ENCODE data around the gene UCHL1.
"Not testable (repeated sequence)": the region's sequence is repeated elsewhere in the genome, so short reads cannot be mapped to it uniquely, and the experiment has no call there.

UCHL1 gene

GRCh38 chr4:41294445-41295062 is 37.8 kb downstream of the UCHL1 start:
- no peak for DNase-seq

- DNase-seq = no peak
Observed at GRCh38 chr4:41296995-41297394, 40.3 kb downstream of the UCHL1 start.

- DNase-seq = no peak
Observed at GRCh38 chr4:41297832-41298231, 41.1 kb downstream of the UCHL1 start.

GRCh38 chr4:41299486-41299885 is 42.8 kb downstream of the UCHL1 start:
- DNase-seq = no peak

- DNase-seq = no peak
Observed at GRCh38 chr4:41301137-41301536, 44.4 kb downstream of the UCHL1 start.

GRCh38 chr4:41303372-41304118 is 46.8 kb downstream of the UCHL1 start:
- DNase-seq = no peak

- DNase-seq = no peak
Observed at GRCh38 chr4:41304221-41304620, 47.5 kb downstream of the UCHL1 start.

- DNase-seq = no peak
Observed at GRCh38 chr4:41305476-41305875, 48.7 kb downstream of the UCHL1 start.

- DNase-seq = no peak
Observed at GRCh38 chr4:41307638-41308037, 50.9 kb downstream of the UCHL1 start.

GRCh38 chr4:41308398-41308797 is 51.7 kb downstream of the UCHL1 start:
- no peak for DNase-seq

GRCh38 chr4:41315426-41315825 is 58.7 kb downstream of the UCHL1 start:
- not testable (repeated sequence) for DNase-seq

GRCh38 chr4:41315862-41316261 is 59.1 kb downstream of the UCHL1 start:
- DNase-seq = no peak

Measured in activated naive CD4-positive, alpha-beta T cell (primary cell).